ENCODE results near the gene PLCXD3.
"Not testable (repeated sequence)": the region's sequence is repeated elsewhere in the genome, so short reads cannot be mapped to it uniquely, and the experiment has no call there.

PLCXD3 gene

DNA sequence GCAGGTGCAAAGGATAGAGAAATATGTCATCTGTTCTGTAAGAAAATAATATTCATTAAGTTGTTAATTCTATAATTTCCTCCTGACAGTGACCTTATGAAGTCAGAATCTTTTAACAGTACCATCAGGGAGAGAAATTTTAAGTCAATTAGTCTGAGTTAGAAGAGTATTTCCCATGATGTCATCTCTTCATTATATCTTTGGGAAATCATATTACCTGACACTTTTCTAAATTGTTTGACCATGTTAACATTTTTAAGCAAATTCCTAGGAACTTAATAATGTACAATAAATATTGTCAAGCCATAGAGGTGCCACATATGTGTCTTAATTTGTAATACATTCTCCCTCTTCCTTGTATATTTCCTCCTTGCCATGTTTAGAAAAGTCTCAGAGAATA, 172.7 kb downstream of the PLCXD3 start:
- DNase-seq (ENCODE audit: low read depth), result no peak
- H3K4me3 ChIP-seq (ENCODE audit: low read length), result no peak overlapping the region
- TF ChIP-seq, protein P1, sequence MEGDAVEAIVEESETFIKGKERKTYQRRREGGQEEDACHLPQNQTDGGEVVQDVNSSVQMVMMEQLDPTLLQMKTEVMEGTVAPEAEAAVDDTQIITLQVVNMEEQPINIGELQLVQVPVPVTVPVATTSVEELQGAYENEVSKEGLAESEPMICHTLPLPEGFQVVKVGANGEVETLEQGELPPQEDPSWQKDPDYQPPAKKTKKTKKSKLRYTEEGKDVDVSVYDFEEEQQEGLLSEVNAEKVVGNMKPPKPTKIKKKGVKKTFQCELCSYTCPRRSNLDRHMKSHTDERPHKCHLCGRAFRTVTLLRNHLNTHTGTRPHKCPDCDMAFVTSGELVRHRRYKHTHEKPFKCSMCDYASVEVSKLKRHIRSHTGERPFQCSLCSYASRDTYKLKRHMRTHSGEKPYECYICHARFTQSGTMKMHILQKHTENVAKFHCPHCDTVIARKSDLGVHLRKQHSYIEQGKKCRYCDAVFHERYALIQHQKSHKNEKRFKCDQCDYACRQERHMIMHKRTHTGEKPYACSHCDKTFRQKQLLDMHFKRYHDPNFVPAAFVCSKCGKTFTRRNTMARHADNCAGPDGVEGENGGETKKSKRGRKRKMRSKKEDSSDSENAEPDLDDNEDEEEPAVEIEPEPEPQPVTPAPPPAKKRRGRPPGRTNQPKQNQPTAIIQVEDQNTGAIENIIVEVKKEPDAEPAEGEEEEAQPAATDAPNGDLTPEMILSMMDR (conservative IDR thresholded peaks at IDR 0.05; ENCODE audit: low read depth, low read length), result no peak

DNA sequence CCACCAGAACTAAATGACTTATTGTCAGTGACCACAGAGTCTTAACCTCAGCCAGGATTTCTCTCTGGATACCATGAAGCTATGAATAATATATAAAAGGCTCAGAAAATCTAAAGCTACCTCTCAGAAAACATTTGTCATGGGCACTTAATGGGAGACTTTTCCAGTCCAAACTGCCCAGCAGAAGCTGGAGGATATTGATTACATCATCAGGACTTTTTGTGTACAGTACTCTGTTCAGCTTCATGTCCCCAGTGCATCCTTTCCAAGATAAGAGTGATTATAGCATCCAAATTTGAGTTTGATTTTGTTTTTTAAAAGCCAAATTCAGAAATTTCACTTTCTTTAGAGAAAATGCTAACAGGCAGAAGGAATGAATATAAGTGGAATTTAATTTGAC, 173.2 kb downstream of the PLCXD3 start:
- no peak overlapping the region for H3K4me3 ChIP-seq (ENCODE audit: low read length)
- no peak for DNase-seq (ENCODE audit: low read depth)
- TF ChIP-seq, protein P1 (conservative IDR thresholded peaks at IDR 0.05; ENCODE audit: low read depth, low read length), result no peak

DNA sequence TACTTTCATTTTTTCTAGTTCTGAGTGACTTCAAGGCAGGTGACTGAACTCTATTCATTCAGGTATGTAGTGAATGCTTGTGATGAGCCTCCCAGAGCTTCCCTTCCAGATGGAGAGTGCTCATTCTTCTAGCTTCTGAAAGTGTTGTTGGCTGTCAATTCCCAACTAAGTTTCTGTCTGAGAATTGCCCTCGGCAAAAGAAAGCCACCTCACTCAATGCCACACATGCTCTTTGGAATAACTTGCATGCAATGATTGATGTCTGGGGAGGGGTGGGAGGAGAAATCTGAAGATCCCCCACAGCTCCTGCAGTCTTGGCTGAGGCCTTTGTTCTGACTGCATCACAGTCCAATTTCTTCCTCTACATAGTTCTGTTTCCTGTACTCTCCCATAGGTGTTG, 173.9 kb downstream of the PLCXD3 start:
- TF ChIP-seq, protein P1 (conservative IDR thresholded peaks at IDR 0.05; ENCODE audit: low read depth, low read length), result no peak

DNA sequence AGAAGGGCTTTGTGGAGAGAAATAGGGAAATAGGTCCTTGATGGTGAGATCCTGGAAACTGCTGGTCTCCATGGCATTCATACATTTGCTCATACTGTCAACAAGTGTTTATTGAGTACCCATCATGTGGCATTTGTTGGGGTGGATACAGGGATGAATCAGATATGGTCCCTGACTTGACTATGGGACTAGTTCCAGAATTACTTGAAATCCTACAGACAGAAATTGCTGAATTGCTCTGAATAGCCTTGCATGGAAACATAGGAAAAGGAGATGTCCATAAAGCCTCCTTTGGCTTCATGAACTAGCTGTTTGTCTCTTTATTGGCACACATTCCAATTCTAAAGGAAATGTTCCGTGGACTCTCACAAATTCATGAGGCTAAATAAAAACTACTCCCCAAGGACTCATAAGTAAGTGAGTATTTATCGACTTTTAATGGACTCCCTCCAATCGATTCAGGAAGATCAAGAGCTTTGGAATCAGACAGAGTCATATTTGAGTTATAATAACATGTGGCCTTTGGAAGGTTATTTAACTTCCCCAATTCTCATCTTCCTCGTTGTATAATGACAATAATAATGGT, 174.7 kb downstream of the PLCXD3 start:
- H3K4me3 ChIP-seq (ENCODE audit: low read length), result no peak overlapping the region
- TF ChIP-seq, protein P1 (conservative IDR thresholded peaks at IDR 0.05; ENCODE audit: low read depth, low read length), result no peak
- no peak for DNase-seq (ENCODE audit: low read depth)

More for the DNA sequence above, 173.9 kb downstream of the PLCXD3 start:
- DNase-seq (ENCODE audit: low read depth), result no peak
- H3K4me3 ChIP-seq (ENCODE audit: low read length), result no peak overlapping the region

DNA sequence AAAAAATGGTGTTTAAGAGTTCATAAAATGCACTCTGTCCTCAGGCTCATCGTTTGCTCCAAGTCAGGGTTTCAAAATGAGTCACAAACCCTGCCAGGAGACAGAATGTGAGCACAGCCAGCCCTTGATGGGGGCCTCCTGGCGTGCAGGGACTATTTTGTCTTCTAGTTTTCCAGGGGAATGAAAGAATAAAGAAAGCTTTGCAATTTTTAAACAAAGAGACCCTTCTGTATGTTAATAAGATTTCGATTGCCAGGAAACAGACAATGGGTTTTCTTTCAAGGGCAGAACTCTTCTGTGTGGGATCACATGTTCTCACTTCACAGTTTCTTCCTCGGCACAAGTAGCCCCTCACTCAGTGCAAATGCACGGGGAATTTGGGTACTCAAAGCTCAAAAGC, 175.6 kb downstream of the PLCXD3 start:
- DNase-seq (ENCODE audit: low read depth), result no peak
- TF ChIP-seq, protein P1 (conservative IDR thresholded peaks at IDR 0.05; ENCODE audit: low read depth, low read length), result no peak
- no peak overlapping the region for H3K4me3 ChIP-seq (ENCODE audit: low read length)

DNA sequence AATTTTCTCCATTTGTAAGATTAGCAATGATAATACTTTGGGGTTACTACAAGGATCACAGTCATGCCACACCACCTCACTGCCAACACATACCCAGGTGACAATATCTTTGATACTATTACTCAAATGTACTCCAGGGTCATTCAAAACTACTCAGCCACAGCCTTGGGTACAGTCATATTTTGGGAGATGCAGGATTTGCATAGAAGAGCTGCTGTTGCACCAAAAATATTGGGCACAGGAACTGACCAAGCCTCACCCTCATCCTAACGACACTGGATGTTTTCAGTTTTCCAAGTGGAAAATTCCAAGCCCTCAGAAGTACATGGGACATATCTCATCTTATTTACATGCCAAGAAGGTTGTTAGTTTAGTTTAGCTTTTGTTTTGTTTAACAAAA, 176.2 kb downstream of the PLCXD3 start:
- DNase-seq (ENCODE audit: low read depth), result no peak
- no peak overlapping the region for H3K4me3 ChIP-seq (ENCODE audit: low read length)
- TF ChIP-seq, protein P1 (conservative IDR thresholded peaks at IDR 0.05; ENCODE audit: low read depth, low read length), result no peak

DNA sequence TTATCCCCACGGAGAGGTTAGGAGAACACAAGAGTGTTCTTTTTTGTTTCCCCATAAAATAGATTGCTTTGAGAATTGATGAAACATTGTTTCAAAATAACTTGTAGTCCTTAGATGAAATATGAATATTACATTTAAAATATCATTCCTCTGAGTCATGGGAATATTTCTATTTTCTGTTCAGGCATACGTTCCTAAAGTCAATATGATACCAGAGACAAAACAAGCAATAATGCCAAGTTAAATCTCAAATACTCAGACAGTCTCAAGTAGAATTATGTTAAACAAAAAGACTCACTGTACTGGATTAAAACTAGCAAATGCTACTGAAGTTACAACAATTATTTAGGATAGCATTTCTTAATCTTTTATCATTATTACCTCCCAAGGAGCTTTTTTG, 185.3 kb downstream of the PLCXD3 start:
- TF ChIP-seq, protein P1 (conservative IDR thresholded peaks at IDR 0.05; ENCODE audit: low read depth, low read length), result no peak
- no peak for DNase-seq (ENCODE audit: low read depth)
- no peak overlapping the region for H3K4me3 ChIP-seq (ENCODE audit: low read length)

DNA sequence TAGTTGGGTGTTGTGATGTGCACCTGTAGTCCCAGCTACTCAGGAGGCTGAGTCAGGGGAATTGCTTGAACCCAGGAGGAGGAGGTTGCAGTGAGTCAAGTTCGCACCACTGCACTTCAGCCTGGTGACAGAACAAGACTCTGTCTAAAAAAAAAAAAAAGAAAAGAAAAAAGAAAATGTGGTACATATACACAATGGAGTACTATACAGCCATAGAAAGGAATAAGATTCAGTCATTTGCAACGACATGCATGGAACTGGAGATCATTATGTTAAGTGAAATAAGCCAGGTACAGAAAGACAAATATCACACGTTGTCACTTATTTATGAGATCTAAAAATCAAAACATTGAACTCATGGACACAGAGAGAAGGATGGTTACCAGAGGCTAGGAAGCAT, 187.6 kb downstream of the PLCXD3 start:
- not testable (repeated sequence) for DNase-seq (ENCODE audit: low read depth); H3K4me3 ChIP-seq (ENCODE audit: low read length)
